Kidney (tissue), 14 donors: ENCODE data around the gene PGAM4. TPM values are rescaled to one million over a fixed set of nuclear protein-coding genes. Genes with fewer than 3 reads are reported as not detected.

Source experiments
- DNase-seq, 5 donors: peaks; one replicate each; pipeline ENCODE4 v3.0.0-alpha.2; 2013 to 2020
- FAIRE-seq: peaks from 2 replicates; lab custom pipeline; 2012; peaks lifted over from hg19 to GRCh38; lab: Jason Lieb, UNC
- H3K27ac ChIP-seq, 2 donors: one replicate each; pipeline ENCODE4 v1.7.0; 2013; ENCODE audit warnings: low read depth in 2 of 2, low read length in 2 of 2, inconsistent platforms in 1 of 2
- H3K27me3 ChIP-seq: one replicate; pipeline ENCODE4 v1.7.1; 2013; ENCODE audit warnings: low read length, inconsistent platforms; ENCODE audit not compliant: control insufficient read depth, insufficient read depth
- H3K36me3 ChIP-seq, 3 donors: one replicate each; pipeline versions ENCODE4 v1.7.0 to v1.7.1; 2013; ENCODE audit warnings: low read length in 3 of 3, control low read depth in 1 of 3, inconsistent platforms in 1 of 3; ENCODE audit not compliant: insufficient read depth in 3 of 3, control insufficient read depth in 2 of 3
- H3K4me1 ChIP-seq, 3 donors: one replicate each; pipeline versions ENCODE4 v1.7.0 to v1.7.1; 2013; ENCODE audit warnings: low read length in 3 of 3, inconsistent platforms in 1 of 3, low read depth in 1 of 3; ENCODE audit not compliant: control insufficient read depth in 2 of 3, insufficient read depth in 2 of 3
- H3K4me3 ChIP-seq, 3 donors: one replicate each; pipeline versions ENCODE4 v1.7.0 to v1.8.1; 2013; ENCODE audit warnings: low read length in 3 of 3, control low read depth in 1 of 3, inconsistent platforms in 1 of 3
- H3K9ac ChIP-seq, 3 donors: one replicate each; pipeline versions ENCODE4 v1.7.0 to v1.7.1; 2013; ENCODE audit warnings: low read length in 3 of 3, control low read depth in 1 of 3, inconsistent platforms in 1 of 3
- H3K9me3 ChIP-seq, 3 donors: one replicate each; pipeline versions ENCODE4 v1.7.0 to v1.7.1; 2013; ENCODE audit warnings: low read length in 3 of 3, control low read depth in 1 of 3, inconsistent platforms in 1 of 3; ENCODE audit not compliant: control insufficient read depth in 2 of 3, insufficient read depth in 1 of 3
- CTCF ChIP-seq: IDR thresholded peaks from 3 replicates; pipeline ENCODE4 v1.5.1; 2012; ENCODE audit warnings: mild to moderate bottlenecking, moderate library complexity, borderline replicate concordance; ENCODE audit not compliant: insufficient read depth; ENCODE audit errors: extremely low read depth
- intact Hi-C: fragments of 100-400 bp; cut with DNase I; formaldehyde crosslinking; loops from one replicate; pipeline ENCODE4 v1.11.1; 2022
- polyA plus RNA-seq: library from polyadenylated mRNA; stranded (reverse); fragments of 350-450 nt; fragmentation: Illumina TruSeq; extraction: RNeasy Lipid Tissue Mini Kit (QIAGEN cat#74804); gene quantifications from one replicate; pipeline ENCODE4 v1.2.3, GENCODE V29; 2014; ENCODE audit warnings: low read depth, low replicate concordance; ENCODE audit not compliant: insufficient read depth
- total RNA-seq: library from RNA; stranded (reverse); fragmentation: NEBNext Ultra II Directional; extraction: Animal tissue kit (Norgen Biotek cat#: 25700); gene quantifications from one replicate; pipeline ENCODE4 v1.2.1, GENCODE V29; 2021
- donor health status: control.
- donor health status: control.
- donor health status: control.
- donor health status: control.
- donor health status: control.
- donor health status: DM: yes; HTN: yes; CAD: no.
- donor health status: Normal renal cell carcinoma (clear cell type).

The PGAM4 gene
- total and polyA plus RNA-seq, 2 donors from 2014 or later = not detected

- H3K36me3 ChIP-seq = no peaks in the 10 kb centered on the region
- H3K4me1 ChIP-seq = no peaks in the 10 kb centered on the region
- no peaks in the 10 kb centered on the region for H3K9me3 ChIP-seq
- intact Hi-C loops = no loop called here
- H3K27ac ChIP-seq = no peak overlapping the region
- DNase-seq (no peak), FAIRE-seq (no peak)
- H3K27me3 ChIP-seq = no peaks in the 10 kb centered on the region
- no peak overlapping the region for H3K9ac ChIP-seq
- no peak overlapping the region for H3K4me3 ChIP-seq
- no peak for TF ChIP-seq CTCF
Measured at GRCh38 chrX:77960567-77960966, 8.9 kb downstream of the PGAM4 start.

- H3K27ac ChIP-seq = no peak overlapping the region
- H3K9ac ChIP-seq = no peak overlapping the region
- H3K36me3 ChIP-seq = no peaks in the 10 kb centered on the region
- no peaks in the 10 kb centered on the region for H3K9me3 ChIP-seq
- DNase-seq (no peak), FAIRE-seq (no peak)
- no peaks in the 10 kb centered on the region for H3K27me3 ChIP-seq
- H3K4me3 ChIP-seq = no peak overlapping the region
- intact Hi-C loops = no loop called here
- no peak for TF ChIP-seq CTCF
- no peaks in the 10 kb centered on the region for H3K4me1 ChIP-seq
Measured at GRCh38 chrX:77953708-77954107, 15.7 kb downstream of the PGAM4 start.

GRCh38 chrX:77953302-77953701 lies 16.1 kb downstream of the PGAM4 start:
- H3K4me1 ChIP-seq = no peaks in the 10 kb centered on the region
- intact Hi-C loops = no loop called here
- DNase-seq = no peak
- TF ChIP-seq CTCF = no peak
- no peak overlapping the region for H3K9ac ChIP-seq
- no peak overlapping the region for H3K27ac ChIP-seq
- no peaks in the 10 kb centered on the region for H3K27me3 ChIP-seq
- no peak for FAIRE-seq
- no peak overlapping the region for H3K4me3 ChIP-seq
- no peaks in the 10 kb centered on the region for H3K36me3 ChIP-seq
- H3K9me3 ChIP-seq = no peaks in the 10 kb centered on the region

- no peak for DNase-seq
- intact Hi-C loops = no loop called here
- Histone ChIP-seq H3K9me3 (no peaks in the 10 kb centered on the region), H3K4me1 (no peaks in the 10 kb centered on the region), H3K4me3 (no peak overlapping the region), H3K36me3 (no peaks in the 10 kb centered on the region), H3K27ac (no peak overlapping the region), H3K27me3 (no peaks in the 10 kb centered on the region), H3K9ac (no peak overlapping the region)
- no peak for TF ChIP-seq CTCF
- FAIRE-seq = no peak
Measured at GRCh38 chrX:77952173-77952572, 17.3 kb downstream of the PGAM4 start.
